SK-N-SH (cell line): ENCODE measurements around the gene PRRX2. TPM values are rescaled to one million over a fixed set of nuclear protein-coding genes. Genes with fewer than 3 reads are reported as not detected.
A peak's percentile ranks its signal among the peaks of the same experiment; 100 is the strongest.

Experiments used
- CTCF ChIA-PET: fragments of 300-600, 350-600 bp; formaldehyde crosslinking; extraction: SDS; loops from one replicate; lab custom pipeline; 2021; lab: Yijun Ruan, JAX
- POLR2A ChIA-PET: fragments of 350-600 bp; sonication (Branson Sonifier 250); formaldehyde crosslinking; extraction: SDS; loops from one replicate; lab custom pipeline; 2020; ENCODE audit warnings: antibody characterized with exemption, inconsistent platforms; lab: Yijun Ruan, JAX
- DNase-seq: peaks from one replicate; pipeline ENCODE4 v3.0.0; 2012
- H2AFZ ChIP-seq: fragments of 200-600 bp; sonication (generic); 2 replicates; pipeline ENCODE4 v1.8.1; 2016; ENCODE audit warnings: antibody characterized with exemption, mild to moderate bottlenecking, low read depth
- H3F3A ChIP-seq: fragments of 200-600 bp; sonication (generic); replicated peaks from 2 replicates; pipeline ENCODE3; 2016; ENCODE audit warnings: antibody characterized with exemption, mild to moderate bottlenecking; ENCODE audit not compliant: insufficient read depth
- H3K27ac ChIP-seq, 2 experiments: fragments of 200-500 bp in 1 of 2; fragments of 200-600 bp in 1 of 2; sonication (Bioruptor generic) in 1 of 2; sonication (generic), shearing (Covaris generic) in 1 of 2; 2 replicates each; pipeline versions ENCODE4 v1.5.1 to v1.6.1; 2014 to 2016; ENCODE audit warnings: low read depth in 2 of 2, inconsistent platforms in 1 of 2, low read length in 1 of 2, mild to moderate bottlenecking in 1 of 2, mixed read lengths in 1 of 2
- H3K27me3 ChIP-seq: fragments of 200-600 bp; sonication (generic), shearing (Covaris generic); 2 replicates; pipeline ENCODE4 v1.6.1; 2016; ENCODE audit warnings: mixed run types; ENCODE audit not compliant: insufficient read depth
- H3K36me3 ChIP-seq, 2 experiments: fragments of 200-500 bp in 1 of 2; fragments of 200-600 bp in 1 of 2; sonication (Bioruptor generic) in 1 of 2; sonication (generic) in 1 of 2; replicated peaks in 1 of 2; 2 replicates each; pipeline versions ENCODE3 to v1.5.1; 2014 to 2016; ENCODE audit warnings: low read length in 1 of 2, mild to moderate bottlenecking in 1 of 2; ENCODE audit not compliant: insufficient read depth in 2 of 2, control insufficient read depth in 1 of 2
- H3K4me1 ChIP-seq, 2 experiments: fragments of 200-500 bp in 1 of 2; fragments of 200-600 bp in 1 of 2; sonication (Bioruptor generic) in 1 of 2; sonication (generic), shearing (Covaris generic) in 1 of 2; 2 replicates each; pipeline versions ENCODE4 v1.5.1 to v1.6.1; 2014 to 2016; ENCODE audit warnings: low read depth in 1 of 2, low read length in 1 of 2, mixed run types in 1 of 2; ENCODE audit not compliant: insufficient read depth in 2 of 2, control insufficient read depth in 1 of 2
- H3K4me2 ChIP-seq: fragments of 200-600 bp; sonication (generic), shearing (Covaris generic); 2 replicates; pipeline ENCODE4 v1.6.1; 2017; ENCODE audit warnings: mixed run types
- H3K4me3 ChIP-seq, 2 experiments: fragments of 200-500 bp in 1 of 2; fragments of 200-600 bp in 1 of 2; sonication (Bioruptor generic) in 1 of 2; sonication (generic), shearing (Covaris generic) in 1 of 2; 2 replicates each; pipeline versions ENCODE4 v1.5.1 to v1.8.1; 2014 to 2016; ENCODE audit warnings: low read depth in 2 of 2, inconsistent platforms in 1 of 2, low read length in 1 of 2, mild to moderate bottlenecking in 1 of 2, mixed read lengths in 1 of 2, moderate library complexity in 1 of 2
- H3K79me2 ChIP-seq: fragments of 200-600 bp; sonication (generic); 2 replicates; pipeline ENCODE4 v1.8.1; 2017; ENCODE audit warnings: mild to moderate bottlenecking; ENCODE audit not compliant: insufficient read depth
- H3K9ac ChIP-seq: fragments of 200-600 bp; sonication (generic); 2 replicates; pipeline ENCODE4 v1.6.1; 2017; ENCODE audit warnings: mixed run types
- H3K9me2 ChIP-seq: fragments of 200-600 bp; sonication (generic); 2 replicates; pipeline ENCODE4 v1.6.1; 2017; ENCODE audit warnings: mixed run types
- H3K9me3 ChIP-seq: fragments of 200-600 bp; sonication (generic); 2 replicates; pipeline ENCODE4 v1.6.1; 2017; ENCODE audit warnings: mixed run types, mild to moderate bottlenecking, moderate library complexity
- H4K20me1 ChIP-seq: fragments of 200-600 bp; sonication (generic); 2 replicates; pipeline ENCODE4 v1.6.1; 2017; ENCODE audit warnings: mild to moderate bottlenecking, mixed run types; ENCODE audit not compliant: insufficient read depth
- EZH2phosphoT487 ChIP-seq: fragments of 200-600 bp; sonication (generic); IDR thresholded peaks from 2 replicates; pipeline ENCODE4 v1.6.1; 2017; ENCODE audit warnings: low read depth, mixed run types, mild to moderate bottlenecking, antibody characterized with exemption, moderate library complexity, borderline replicate concordance
- FOXM1 ChIP-seq: IDR thresholded peaks from 2 replicates; pipeline ENCODE4 v1.4.0; 2012; ENCODE audit warnings: low read depth, mild to moderate bottlenecking
- GATA2 ChIP-seq: sonication (generic); formaldehyde crosslinking; IDR thresholded peaks from 2 replicates; pipeline ENCODE4 v1.5.0; 2020; ENCODE audit warnings: mild to moderate bottlenecking, missing genetic modification reagents
- MEF2A ChIP-seq: IDR thresholded peaks from 2 replicates; pipeline ENCODE4 v1.4.0; 2012; ENCODE audit warnings: low read depth, borderline replicate concordance
- NRF1 ChIP-seq: IDR thresholded peaks from 2 replicates; pipeline ENCODE4 v1.6.1; 2012; ENCODE audit warnings: low read depth, mild to moderate bottlenecking, low read length
- POLR2AphosphoS5 ChIP-seq: IDR thresholded peaks from 2 replicates; pipeline ENCODE4 v1.6.1; 2012; ENCODE audit warnings: low read depth, low read length
- RAD21 ChIP-seq: IDR thresholded peaks from 2 replicates; pipeline ENCODE4 v1.6.1; 2012; ENCODE audit warnings: mild to moderate bottlenecking, low read length
- RCOR1 ChIP-seq: fragments of 150-350 bp; IDR thresholded peaks from 2 replicates; pipeline ENCODE4 v1.6.1; 2017; ENCODE audit warnings: antibody characterized with exemption, low read length
- RFX5 ChIP-seq: IDR thresholded peaks from 2 replicates; pipeline ENCODE4 v1.6.1; 2012; ENCODE audit warnings: mild to moderate bottlenecking, improper control_type of control experiment, low read length
- RXRA ChIP-seq: IDR thresholded peaks from 2 replicates; pipeline ENCODE4 v1.4.0; 2012; ENCODE audit warnings: low read depth, mild to moderate bottlenecking, borderline replicate concordance
- SIN3A ChIP-seq: IDR thresholded peaks from 2 replicates; pipeline ENCODE4 v1.6.1; 2012; ENCODE audit warnings: low read depth, mild to moderate bottlenecking, low read length, moderate library complexity, borderline replicate concordance
- SMC3 ChIP-seq: IDR thresholded peaks from 2 replicates; pipeline ENCODE4 v1.6.1; 2012; ENCODE audit warnings: low read depth, low read length, improper control_type of control experiment
- TCF12 ChIP-seq: IDR thresholded peaks from 2 replicates; pipeline ENCODE4 v1.4.0; 2012
- TEAD4 ChIP-seq: IDR thresholded peaks from 2 replicates; pipeline ENCODE4 v1.4.0; 2012; ENCODE audit warnings: mild to moderate bottlenecking, borderline replicate concordance; ENCODE audit not compliant: insufficient read depth
- USF1 ChIP-seq: IDR thresholded peaks from 2 replicates; pipeline ENCODE4 v1.4.0; 2012; ENCODE audit warnings: low read depth, borderline replicate concordance
- YY1 ChIP-seq: IDR thresholded peaks from 2 replicates; pipeline ENCODE4 v1.4.0; 2012; ENCODE audit warnings: low read depth, mild to moderate bottlenecking
- WGBS: methylation state at CpG from one replicate; pipeline ENCODE4 v1.1.6; 2017; ENCODE audit warnings: low lambda C conversion rate; 5-methylcytosine and 5-hydroxymethylcytosine counted together
- polyA plus RNA-seq, 3 experiments: library from polyadenylated mRNA; depleted of rRNA; stranded (reverse); fragments of >200 nt; gene quantifications; 2 replicates each; pipeline ENCODE4 v1.2.3, GENCODE V29; 2012
- TF ChIP-seq, protein P1 (sequence below): fragments of 150-350 bp; IDR thresholded peaks from 2 replicates; pipeline ENCODE4 v1.6.1; 2017; ENCODE audit warnings: antibody characterized with exemption, low read length, low read depth, borderline replicate concordance
- TF ChIP-seq, protein P2 (sequence below): IDR thresholded peaks from 2 replicates; pipeline ENCODE4; 2012

PRRX2 gene
- polyA plus RNA-seq, 1 of the 3 experiments (the other 2 are of a cell fraction), result 0.84 TPM

DNA sequence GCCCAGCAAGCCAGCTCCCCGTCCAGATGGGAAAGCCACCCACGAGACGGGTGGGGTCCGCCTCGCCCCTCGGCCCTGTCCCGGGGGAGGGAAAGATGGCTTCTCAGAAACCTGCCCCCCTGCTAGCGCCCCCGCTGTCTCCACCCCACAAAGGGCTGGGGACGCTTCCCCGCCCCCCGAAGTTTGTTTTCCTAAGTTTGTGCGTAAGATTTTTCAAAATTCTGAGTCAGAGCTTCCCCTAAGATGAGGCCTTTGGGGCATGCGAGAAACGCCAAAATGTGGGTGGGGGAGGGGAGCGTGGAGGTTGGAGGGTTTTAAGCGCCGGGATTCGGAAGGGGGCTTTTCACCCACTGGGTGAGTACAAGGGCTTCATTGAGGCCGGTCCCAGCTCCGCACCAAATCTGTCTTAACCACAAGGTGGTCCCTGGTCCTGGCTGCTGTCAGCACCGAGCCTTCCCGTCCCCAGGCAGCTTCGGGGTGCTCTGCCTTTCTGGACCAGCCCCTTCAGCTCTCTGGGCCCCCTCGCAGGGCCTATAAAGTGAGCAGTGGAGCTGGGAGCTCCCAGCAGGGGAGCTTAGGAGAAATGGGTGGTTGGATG, 32.3 kb downstream of the PRRX2 start:
- POLR2A ChIA-PET, result interaction anchor here (0.6 to 1.6 kb wide), 5 partner anchors 18 to 1364 kb away, joined by 3 to 6 read pairs (median 4); partner anchors contain the start of gene ASB6

DNA sequence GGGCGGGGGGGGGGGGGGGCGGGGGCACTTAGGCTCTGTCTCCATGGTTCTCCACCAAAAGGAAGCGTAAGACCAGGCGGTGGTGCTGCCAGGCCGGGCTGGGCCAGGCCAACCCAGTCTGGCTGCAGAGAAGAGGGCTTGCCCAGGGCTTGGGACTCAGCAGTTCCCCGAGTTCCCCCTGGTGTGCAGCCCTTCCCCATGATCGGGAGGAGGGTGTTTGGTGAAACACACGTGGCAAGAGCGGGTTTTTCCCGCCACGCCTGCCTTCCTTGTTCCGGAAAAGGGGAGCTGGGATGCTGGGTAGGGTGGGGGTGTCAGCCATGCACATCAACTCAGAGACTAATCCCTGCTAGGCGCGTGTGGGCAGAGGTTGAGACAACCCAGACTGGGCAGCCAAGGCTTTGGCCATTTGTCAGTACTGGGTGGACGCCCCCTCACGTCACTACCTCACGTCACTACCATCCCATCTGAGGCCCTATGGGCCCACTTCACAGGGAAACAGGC, 32.9 kb downstream of the PRRX2 start:
- ChIA-PET POLR2A (interaction anchor here (1.6 kb wide), 1 partner anchor 23 kb away, joined by 4 read pairs; no protein-coding TSS in a partner anchor), CTCF (interaction anchor here (0.6 to 4.9 kb wide), 7 partner anchors 18 to 85 kb away, joined by 3 to 31 read pairs (median 4); partner anchors contain the start of gene ASB6)
- Histone ChIP-seq H3K27ac (peak overlapping the region in 1 of 2 experiments; percentile 39; a peak in 1 of 4 replicates), H3K4me3 (no peak overlapping the region), H3K9ac (no peak overlapping the region), H3K9me2 (no peaks in the 10 kb centered on the region), H3K79me2 (no peaks in the 10 kb centered on the region), H3F3A (peaks cover 4% of the 10 kb centered on the region), H3K4me1 (peaks cover 0 to 27% of the 10 kb centered on the region in 2 experiments; a peak in 2 of 4 replicates), H3K4me2 (no peak overlapping the region), H4K20me1 (no peaks in the 10 kb centered on the region)
- DNase-seq, result no peak
- WGBS, result 98% methylated on average over 14 of the region's 17 CpGs
- TF ChIP-seq YY1, result no peak
- no peak for TF ChIP-seq MEF2A
- TF ChIP-seq, protein P1, sequence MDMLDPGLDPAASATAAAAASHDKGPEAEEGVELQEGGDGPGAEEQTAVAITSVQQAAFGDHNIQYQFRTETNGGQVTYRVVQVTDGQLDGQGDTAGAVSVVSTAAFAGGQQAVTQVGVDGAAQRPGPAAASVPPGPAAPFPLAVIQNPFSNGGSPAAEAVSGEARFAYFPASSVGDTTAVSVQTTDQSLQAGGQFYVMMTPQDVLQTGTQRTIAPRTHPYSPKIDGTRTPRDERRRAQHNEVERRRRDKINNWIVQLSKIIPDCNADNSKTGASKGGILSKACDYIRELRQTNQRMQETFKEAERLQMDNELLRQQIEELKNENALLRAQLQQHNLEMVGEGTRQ, result no peak
- TF ChIP-seq NRF1, result no peak
- TF ChIP-seq TEAD4, result no peak
- TF ChIP-seq SIN3A, result no peak
- no peak for TF ChIP-seq TCF12
- TF ChIP-seq POLR2AphosphoS5, result no peak
- no peak for TF ChIP-seq GATA2 (CRISPR knock-in tag)
- TF ChIP-seq USF1, result no peak
- TF ChIP-seq, all 33 proteins: peak for 0
- no peaks in the 10 kb centered on the region for H3K27me3 ChIP-seq
- H2AFZ ChIP-seq, result no peak overlapping the region
- no peaks in the 10 kb centered on the region for H3K9me3 ChIP-seq
- no peaks in the 10 kb centered on the region for H3K36me3 ChIP-seq

More for the DNA sequence above, 32.3 kb downstream of the PRRX2 start:
- 43% methylated on average over 17 of the region's 25 CpGs for WGBS
- H3K36me3 ChIP-seq, result no peaks in the 10 kb centered on the region
- no peaks in the 10 kb centered on the region for H3K9me3 ChIP-seq
- H3K9me2 ChIP-seq, result no peaks in the 10 kb centered on the region
- peak overlapping the region; percentile 60; the same call in 1 of the 2 replicates for H3K4me2 ChIP-seq
- H3K79me2 ChIP-seq, result no peaks in the 10 kb centered on the region
- no peaks in the 10 kb centered on the region for H4K20me1 ChIP-seq
- TF ChIP-seq SIN3A (no peak), SMC3 (no peak), EZH2phosphoT487 (no peak), RCOR1 (no peak), RFX5 (no peak), FOXM1 (no peak), MEF2A (no peak), RXRA (no peak), RAD21 (no peak), GATA2 (CRISPR knock-in tag) (no peak)
- TF ChIP-seq, protein P1, result no peak
- TF ChIP-seq, protein P2, sequence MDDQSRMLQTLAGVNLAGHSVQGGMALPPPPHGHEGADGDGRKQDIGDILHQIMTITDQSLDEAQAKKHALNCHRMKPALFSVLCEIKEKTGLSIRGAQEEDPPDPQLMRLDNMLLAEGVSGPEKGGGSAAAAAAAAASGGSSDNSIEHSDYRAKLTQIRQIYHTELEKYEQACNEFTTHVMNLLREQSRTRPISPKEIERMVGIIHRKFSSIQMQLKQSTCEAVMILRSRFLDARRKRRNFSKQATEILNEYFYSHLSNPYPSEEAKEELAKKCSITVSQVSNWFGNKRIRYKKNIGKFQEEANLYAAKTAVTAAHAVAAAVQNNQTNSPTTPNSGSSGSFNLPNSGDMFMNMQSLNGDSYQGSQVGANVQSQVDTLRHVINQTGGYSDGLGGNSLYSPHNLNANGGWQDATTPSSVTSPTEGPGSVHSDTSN, result no peak
- peaks cover 0 to 21% of the 10 kb centered on the region in 2 experiments; a peak in 2 of 4 replicates for H3K4me1 ChIP-seq
- no peak overlapping the region for H3K9ac ChIP-seq
- H2AFZ ChIP-seq, result no peak overlapping the region; the same call in 1 of the 2 replicates
- H3K27ac ChIP-seq, result peak overlapping the region in 1 of 2 experiments; percentile 88; a peak in 2 of 4 replicates
- peaks cover 4% of the 10 kb centered on the region for H3F3A ChIP-seq
- H3K4me3 ChIP-seq, result peak overlapping the region; percentile 9 to 42; a peak in 3 of 4 replicates
- peak; percentile 67 for DNase-seq
- CTCF ChIA-PET, result interaction anchor here (0.9 to 4.9 kb wide), 9 partner anchors 18 to 86 kb away, joined by 3 to 31 read pairs (median 5); partner anchors contain the start of gene ASB6
- H3K27me3 ChIP-seq, result no peaks in the 10 kb centered on the region
